TTC549 (cell line): ENCODE measurements around the gene BCAP31.
"Not testable (repeated sequence)": the region's sequence is repeated elsewhere in the genome, so short reads cannot be mapped to it uniquely, and the experiment has no call there.

Experiments
- FAIRE-seq: peaks from 2 replicates; lab custom pipeline; 2012; peaks lifted over from hg19 to GRCh38; lab: Jason Lieb, UNC

BCAP31 gene

GRCh38 chrX:153733651-153734240 is 9.6 kb upstream of the BCAP31 start:
- no peak for FAIRE-seq

GRCh38 chrX:153732401-153732800 is 8.2 kb upstream of the BCAP31 start:
- no peak for FAIRE-seq

- no peak for FAIRE-seq
Observed at GRCh38 chrX:153731845-153732215, 7.6 kb upstream of the BCAP31 start.

- FAIRE-seq, result no peak
Observed at GRCh38 chrX:153731117-153731844, 7.1 kb upstream of the BCAP31 start.

GRCh38 chrX:153730115-153730514 is 5.9 kb upstream of the BCAP31 start:
- FAIRE-seq, result not testable (repeated sequence)

GRCh38 chrX:153728951-153729631 is 4.9 kb upstream of the BCAP31 start:
- no peak for FAIRE-seq

GRCh38 chrX:153728095-153728494 is 3.9 kb upstream of the BCAP31 start:
- no peak for FAIRE-seq

- FAIRE-seq, result no peak
Observed at GRCh38 chrX:153727123-153727931, 3.1 kb upstream of the BCAP31 start.

- FAIRE-seq, result no peak
Observed at GRCh38 chrX:153726286-153727122, 2.3 kb upstream of the BCAP31 start.

- FAIRE-seq, result no peak
Observed at GRCh38 chrX:153725832-153726285, 1.7 kb upstream of the BCAP31 start.

- FAIRE-seq, result no peak
Observed at GRCh38 chrX:153725039-153725831, 1.0 kb upstream of the BCAP31 start.

- no peak for FAIRE-seq
Observed at GRCh38 chrX:153723351-153724251, 586 bp downstream of the BCAP31 start.

- FAIRE-seq, result no peak
Observed at GRCh38 chrX:153722704-153723350, 1.4 kb downstream of the BCAP31 start.

GRCh38 chrX:153719701-153720100 is 4.5 kb downstream of the BCAP31 start:
- FAIRE-seq, result no peak

- no peak for FAIRE-seq
Observed at GRCh38 chrX:153719238-153719637, 4.9 kb downstream of the BCAP31 start.

GRCh38 chrX:153717445-153717844 is 6.7 kb downstream of the BCAP31 start:
- FAIRE-seq, result no peak

- FAIRE-seq, result no peak
Observed at GRCh38 chrX:153714256-153714655, 9.9 kb downstream of the BCAP31 start.

- FAIRE-seq, result no peak
Observed at GRCh38 chrX:153709726-153710674, 14.2 kb downstream of the BCAP31 start.
